Measurements from ENCODE around the gene LINC00237.

LINC00237 gene

GRCh38 chr20:21134883-21135493, 28.8 kb upstream of the LINC00237 start:
- no peak overlapping the region for H3K27ac ChIP-seq
- no peak for TF ChIP-seq ZFX (IDR thresholded peaks at IDR 0.05)
- TF ChIP-seq CTCF (conservative IDR thresholded peaks at IDR 0.05), result no peak

DNA sequence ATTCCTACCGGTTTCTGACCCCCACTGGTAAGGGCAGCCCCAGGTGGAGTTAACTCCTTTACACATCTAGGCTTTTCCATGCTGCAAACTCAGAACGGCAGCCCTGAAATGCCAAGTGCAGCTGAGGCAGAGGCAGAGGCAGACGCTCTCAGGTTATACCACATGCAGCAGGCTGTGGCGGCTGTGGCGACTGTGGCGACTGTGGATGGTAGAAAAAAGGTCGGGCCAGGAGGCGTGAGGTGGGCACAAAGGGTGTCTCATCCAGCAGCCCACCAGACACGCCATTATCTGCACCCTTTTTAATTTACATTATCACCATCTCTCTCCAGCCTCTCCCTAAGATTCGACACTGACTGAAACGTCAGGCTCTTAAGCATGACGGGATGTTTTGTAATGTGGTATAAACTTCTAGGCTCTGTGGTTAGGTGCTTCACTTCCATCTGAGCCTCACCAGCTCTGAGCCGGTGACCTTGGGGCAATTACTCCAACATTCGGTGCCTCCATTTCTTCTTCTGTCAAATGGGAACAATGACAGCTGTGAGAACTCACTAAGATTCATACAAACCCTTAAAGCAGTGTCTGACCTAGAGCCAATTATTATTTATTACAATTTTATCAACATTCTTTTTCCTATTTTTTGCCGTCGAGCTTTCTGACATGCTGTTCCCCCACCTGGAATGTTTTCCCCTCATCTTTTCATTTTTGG, 27.9 kb upstream of the LINC00237 start:
- TF ChIP-seq ZFX (IDR thresholded peaks at IDR 0.05) (no peak), CTCF (conservative IDR thresholded peaks at IDR 0.05) (no peak)
- no peak overlapping the region for H3K27ac ChIP-seq

DNA sequence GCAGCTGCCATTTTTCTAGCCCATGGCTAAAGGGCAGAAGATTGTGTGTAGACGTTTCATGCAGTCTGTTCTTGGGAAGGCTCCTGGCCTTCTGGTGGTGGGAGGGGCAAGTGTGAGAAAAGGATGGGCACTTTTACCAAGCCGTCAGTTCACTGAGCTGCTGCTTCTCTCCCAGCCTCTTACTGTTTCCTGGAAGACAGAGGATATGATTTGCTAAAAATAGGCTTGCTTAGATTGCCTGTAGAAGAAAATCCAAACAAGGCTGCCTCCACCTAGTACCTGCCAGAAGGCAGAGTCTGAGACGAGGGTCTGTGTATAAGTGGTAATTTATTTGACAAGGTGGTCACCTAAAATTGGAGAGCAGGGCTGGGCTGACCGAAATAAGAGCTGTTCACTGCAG, 27.2 kb upstream of the LINC00237 start:
- H3K27ac ChIP-seq, result no peak overlapping the region
- TF ChIP-seq ZFX (IDR thresholded peaks at IDR 0.05), result no peak
- TF ChIP-seq CTCF (conservative IDR thresholded peaks at IDR 0.05), result no peak

DNA sequence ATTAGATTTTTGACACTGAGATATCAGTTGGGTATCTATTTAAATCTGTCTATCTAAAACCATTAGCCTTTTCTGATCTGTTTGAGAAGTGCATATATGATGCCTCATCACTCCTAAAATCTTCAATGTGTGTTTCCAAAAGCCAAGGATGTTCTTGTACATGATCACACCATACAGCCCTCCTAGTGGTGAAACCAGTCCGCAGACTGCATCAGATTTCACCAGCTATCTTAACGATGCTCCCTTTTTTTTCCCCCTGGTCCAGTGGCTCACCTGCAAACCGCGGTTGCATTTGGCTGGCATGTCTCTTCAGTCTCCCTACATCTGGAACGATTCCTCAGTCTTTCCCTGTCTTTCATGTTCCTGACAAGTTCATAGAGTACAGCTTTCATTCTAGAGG, 23.7 kb upstream of the LINC00237 start:
- no peak overlapping the region for H3K27ac ChIP-seq

DNA sequence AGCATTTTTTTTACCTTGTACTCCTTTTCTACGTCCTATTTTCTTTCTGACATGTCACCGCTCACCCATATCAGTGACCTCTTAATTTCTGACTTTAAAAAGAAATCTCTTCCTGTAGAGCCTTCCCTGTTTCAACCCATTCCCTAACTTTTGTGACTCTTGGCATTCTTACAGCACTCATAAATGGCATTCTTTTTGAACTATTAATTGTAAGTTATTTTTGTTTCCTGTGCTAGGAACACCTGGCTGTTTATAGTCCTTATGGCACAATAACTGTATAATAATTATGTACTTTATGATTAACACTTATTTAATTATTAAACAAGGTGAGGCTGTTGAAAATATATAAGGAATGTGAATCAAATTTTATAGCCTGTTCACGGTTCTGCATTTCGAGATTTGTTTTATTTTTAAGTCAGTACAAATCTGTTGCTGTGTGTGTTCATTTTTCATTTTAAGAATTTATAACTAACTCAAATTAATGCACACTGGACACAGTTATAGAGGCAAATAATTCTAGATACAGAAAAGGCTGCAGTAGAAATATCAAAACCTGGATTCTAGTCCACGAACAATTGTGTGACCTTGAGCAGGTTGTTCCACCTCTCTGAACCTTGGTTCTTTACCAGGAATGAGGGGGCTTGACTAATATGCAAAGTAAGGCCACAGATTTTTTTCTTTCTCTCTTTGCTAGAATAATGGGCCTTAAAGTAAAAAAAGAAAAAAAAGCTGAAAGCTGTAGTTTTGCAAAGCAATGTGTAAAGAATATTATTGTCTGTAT, 21.2 kb upstream of the LINC00237 start:
- TF ChIP-seq ZFX (IDR thresholded peaks at IDR 0.05) (no peak), CTCF (conservative IDR thresholded peaks at IDR 0.05) (no peak)
- no peak overlapping the region for H3K27ac ChIP-seq

More for the DNA sequence above, 23.7 kb upstream of the LINC00237 start:
- TF ChIP-seq CTCF (conservative IDR thresholded peaks at IDR 0.05), result 0 out of 2 replicates have a peak, but pooled peaks have one; percentile 7
- no peak for TF ChIP-seq ZFX (IDR thresholded peaks at IDR 0.05)

GRCh38 chr20:21126581-21126870, 20.4 kb upstream of the LINC00237 start:
- H3K27ac ChIP-seq, result peak overlapping the region; percentile 80
- TF ChIP-seq ZFX (IDR thresholded peaks at IDR 0.05), result no peak
- TF ChIP-seq CTCF (conservative IDR thresholded peaks at IDR 0.05), result no peak

All from C4-2B (cell line).